ENCODE measurements around the gene ANTXR1.
"Not testable (repeated sequence)": the region's sequence is repeated elsewhere in the genome, so short reads cannot be mapped to it uniquely, and the experiment has no call there.

The ANTXR1 gene

DNA sequence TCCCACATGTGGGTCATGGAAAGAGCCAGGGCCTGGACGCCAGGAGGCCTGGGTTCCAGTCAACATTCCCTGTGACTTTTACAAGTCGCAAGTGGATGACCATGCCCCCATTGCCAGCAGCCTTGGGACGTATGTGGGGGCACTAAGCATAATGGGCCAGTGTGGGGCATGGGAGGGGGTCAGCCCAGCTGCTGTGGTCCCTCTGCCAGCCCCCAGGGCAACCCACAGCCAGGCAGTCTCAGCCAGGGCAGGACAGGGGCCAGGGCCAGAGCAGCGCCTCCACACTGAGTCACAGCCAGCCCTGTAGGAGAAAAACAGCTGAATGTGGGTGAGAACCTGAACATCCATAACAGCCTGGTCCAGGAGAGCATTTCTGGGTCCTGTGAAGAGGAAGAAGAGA is 200.8 kb downstream of the ANTXR1 start:
- DNase-seq = no peak

DNA sequence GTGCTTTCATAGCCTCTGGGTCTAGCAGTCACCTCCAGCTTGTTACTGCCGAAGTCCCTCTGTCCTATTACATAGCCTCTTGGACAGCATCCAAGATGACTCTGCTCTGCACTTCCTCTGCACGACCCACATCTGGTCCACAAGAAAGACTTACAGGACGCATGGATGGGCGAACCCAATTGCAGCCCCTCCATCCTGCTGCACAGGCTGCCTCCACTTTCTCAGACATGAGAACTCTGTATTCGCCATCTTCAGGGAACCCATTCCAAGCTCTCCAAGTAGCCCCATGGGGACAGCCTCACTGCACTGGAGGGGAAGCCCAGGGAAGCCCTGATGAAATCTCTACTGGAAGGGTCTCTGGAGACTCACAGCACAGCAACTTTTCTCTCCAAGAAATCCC is 201.9 kb downstream of the ANTXR1 start:
- DNase-seq = no peak

DNA sequence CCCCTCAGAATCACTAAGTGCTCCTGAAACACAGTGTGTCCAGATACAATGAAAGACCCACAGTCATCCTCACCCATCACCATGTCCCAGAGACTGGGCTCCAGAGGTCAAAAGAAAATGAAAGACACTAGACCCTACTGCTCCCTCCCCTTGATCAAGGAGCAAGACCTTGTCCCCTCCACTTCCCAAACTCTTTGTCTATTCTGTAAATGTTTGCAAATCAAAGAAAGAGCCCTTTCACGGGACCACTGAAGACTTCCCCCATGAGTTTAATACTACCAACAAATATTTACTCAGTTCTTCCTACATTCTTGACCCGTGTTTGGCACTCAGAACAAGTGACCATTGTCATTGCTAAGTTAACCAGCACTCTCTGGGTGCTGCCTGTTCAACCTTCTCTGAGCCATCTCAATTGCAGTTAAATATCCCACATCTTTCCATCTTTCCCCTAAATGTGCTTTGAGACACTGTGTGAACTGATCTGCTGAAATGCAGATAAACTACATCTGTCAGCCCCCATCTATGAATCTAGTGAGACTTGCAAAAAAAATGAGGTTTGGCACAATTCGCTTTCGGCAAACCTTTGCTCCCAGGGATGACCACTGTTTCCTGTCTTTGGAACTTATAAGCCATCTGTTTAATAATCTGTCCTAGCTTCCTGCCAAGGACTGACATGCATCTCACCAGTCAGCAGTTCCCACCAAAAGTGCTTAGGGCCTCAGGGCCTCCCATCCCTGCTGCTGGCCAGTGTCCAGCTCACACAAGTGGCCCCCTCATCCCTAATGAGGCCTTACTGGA is 203.8 kb downstream of the ANTXR1 start:
- DNase-seq = no peak

DNA sequence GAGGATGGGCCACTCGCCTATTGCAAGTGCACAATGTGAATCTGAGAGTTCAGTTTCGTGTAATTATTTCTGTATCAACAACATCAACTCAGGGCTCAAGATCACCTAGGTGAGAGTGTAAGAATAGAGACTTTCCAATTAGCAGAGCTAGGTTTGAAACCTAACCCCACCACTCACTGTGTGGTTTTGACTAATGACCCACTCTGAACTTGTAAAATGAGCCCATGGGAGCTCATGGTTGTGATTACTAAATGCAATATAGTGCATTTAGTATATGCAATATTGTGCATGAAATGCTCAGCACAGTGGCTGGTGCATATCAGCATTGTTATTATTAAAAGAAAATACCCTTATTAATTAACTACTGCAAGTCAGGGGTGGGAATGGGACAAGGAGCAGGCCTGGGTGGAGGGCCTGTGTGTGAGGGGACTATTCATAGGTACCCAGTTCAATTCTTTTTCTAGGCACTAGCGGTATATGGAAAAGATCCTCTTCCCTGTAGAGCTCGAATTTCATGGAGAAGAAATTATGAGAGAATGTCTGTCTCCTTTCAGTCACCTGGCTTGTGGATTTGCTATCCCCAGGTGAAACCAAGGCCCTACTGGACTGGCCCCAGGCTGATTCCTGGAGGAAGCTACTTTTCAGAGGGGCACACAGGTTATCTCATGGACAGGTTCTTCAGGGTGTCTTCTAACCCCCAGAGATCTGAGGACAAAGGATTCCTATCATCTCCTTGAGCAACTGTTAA is 204.5 kb downstream of the ANTXR1 start:
- no peak for DNase-seq

DNA sequence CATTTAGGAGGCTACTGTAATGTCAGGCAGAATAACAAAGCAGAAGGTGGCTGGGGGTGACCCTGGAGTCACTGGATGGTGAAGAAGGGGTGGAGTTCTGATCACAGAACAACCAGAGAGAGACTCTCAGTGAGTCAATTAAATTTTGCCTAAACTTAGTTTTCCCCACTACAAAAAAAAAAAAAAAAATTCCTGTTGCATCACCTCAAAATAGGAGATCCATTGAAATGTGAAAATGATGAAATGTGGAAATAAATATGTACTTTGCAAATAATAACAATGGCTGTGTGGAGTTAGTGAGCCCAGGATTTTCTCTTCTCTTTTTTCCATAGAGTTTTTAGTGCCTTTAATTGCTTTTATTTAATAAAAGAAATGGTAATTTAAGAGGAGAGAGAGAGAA is 208.5 kb downstream of the ANTXR1 start:
- no peak for DNase-seq

DNA sequence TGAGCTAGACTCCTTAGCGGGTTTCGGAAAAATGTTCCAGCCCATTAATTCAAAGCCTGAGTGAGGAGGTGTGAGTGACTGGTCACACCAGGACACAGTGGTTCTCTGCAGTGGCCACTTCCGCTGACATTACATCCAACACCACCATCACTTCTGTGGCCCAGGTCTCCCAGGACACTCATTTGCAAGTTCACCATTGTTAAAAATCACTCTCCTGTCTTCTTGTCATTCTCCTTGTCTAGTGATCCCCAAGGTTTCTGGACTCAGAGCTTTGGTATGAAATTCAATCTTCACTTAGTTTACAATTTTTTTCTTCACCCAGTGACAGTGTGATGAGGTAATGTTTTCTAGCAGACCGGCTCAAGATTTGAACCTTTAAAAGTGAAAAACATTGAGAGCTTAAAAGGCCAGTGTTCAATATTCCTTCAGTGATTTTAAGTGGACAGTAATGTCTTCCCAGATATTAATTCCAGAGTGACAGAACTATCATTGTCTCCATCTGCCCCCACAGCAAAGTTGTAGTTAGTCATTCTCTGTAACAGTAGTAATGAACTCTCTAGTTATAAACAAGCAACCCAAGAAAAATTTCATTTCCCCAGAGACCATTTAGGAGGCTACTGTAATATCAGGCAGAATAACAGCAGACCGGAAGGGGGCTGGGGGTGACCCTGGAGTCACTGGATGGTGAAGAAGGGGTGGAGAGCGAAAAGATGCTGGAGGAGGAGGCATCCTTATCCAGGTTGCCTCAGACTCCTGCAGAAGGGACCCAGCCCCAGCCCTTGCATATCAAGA is 209.2 kb downstream of the ANTXR1 start:
- DNase-seq = no peak

DNA sequence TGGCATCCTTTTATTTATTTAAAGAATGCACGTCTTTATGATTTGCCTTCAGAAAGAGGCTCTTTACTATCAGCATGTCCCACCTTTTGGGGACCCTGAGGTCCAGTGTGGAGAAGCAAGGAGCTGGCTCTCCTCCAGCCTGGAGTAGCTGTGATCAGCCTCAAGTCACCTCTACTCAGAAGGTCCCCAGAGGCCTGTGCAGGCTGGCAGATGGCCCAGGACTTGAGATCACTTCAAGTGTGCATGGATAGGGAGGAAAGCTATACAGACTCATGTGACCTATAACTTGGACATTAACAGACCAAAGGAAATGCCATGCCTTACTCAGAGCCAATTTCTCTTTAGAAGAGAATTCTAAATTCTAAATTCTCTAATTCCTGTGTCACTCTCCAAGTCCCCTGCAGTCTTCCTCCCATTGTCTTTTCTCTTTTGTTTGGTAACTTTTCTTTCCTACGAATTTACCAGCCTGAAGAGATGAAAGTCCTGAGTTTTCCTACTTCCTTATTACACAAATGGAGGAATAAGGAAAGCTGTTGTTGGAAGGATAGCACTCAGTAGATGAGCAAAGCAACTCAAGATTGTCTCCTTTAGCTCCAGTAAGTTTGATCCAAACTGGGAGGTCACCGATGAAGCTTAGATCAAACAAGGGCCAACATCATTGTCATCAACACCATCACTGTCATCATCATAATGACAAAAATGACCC is 210.1 kb downstream of the ANTXR1 start:
- no peak for DNase-seq

DNA sequence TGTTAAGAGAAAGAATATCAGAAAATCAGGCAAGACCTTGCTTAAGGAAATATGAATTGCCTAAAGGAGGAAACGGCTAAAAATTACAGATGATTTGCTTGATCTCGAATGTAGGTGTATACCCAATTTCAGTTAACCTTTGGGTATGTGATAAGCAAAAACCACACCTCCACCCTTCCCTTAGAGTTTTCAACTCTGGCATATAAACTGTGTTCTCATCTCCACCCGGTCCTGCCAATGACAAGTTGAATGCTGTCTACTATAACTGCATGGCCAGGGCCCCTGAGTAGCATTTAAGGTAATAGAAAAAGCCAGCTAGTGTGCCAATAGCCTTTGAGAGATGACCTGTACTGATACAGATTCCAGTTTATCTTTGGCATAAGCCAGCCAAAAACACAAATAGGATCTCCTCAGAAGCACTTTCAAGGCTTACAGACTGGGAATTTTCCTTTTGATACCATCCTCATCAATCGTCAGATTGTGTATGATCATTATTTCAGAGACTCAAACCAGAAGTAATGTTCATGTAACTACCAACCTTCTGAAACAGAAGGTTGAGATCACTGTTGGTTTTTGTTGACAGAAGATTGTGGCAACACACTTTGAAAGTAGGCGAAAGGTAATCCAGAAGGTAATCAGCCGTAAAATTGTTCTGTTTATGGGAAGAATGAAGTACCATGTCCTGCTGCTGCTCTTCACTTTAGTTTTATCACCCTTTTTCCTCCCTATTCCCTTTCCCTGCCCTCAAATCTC is 211.0 kb downstream of the ANTXR1 start:
- DNase-seq = no peak

DNA sequence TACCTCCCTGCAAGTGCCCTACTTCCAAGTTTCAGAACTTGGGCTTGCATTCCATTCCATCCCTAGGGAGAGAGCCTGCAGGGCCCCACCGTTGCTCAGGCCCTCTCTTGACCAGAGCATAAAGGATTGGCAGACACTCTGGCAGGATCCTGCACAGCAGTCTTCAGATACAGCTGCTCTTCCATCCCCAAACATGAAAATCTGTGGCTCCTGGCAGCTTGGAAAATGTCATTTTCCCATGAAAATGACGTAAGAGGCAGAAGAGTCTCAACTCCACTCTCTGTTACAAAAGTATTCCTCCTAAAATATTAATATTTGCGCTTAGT is 211.5 kb downstream of the ANTXR1 start:
- no peak for DNase-seq

DNA sequence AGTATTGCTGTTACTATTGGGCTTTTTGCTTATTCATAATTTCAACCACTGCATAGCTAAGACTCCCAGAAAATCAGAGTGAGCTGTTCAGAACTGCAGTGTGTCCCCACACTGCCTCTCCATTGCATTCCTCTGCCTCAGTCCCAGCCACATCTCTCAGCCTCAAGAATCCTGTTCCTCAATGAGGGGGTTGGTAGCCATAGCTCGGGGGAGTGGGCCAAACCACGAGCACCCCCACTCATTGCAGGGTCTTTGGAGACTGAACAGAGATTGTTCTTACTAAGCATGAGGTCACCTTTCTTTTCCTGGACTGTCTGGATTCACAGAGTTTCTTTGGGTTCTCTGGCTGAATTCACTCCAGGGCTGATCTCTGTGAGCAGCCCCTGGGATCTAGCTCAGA is 213.0 kb downstream of the ANTXR1 start:
- no peak for DNase-seq

DNA sequence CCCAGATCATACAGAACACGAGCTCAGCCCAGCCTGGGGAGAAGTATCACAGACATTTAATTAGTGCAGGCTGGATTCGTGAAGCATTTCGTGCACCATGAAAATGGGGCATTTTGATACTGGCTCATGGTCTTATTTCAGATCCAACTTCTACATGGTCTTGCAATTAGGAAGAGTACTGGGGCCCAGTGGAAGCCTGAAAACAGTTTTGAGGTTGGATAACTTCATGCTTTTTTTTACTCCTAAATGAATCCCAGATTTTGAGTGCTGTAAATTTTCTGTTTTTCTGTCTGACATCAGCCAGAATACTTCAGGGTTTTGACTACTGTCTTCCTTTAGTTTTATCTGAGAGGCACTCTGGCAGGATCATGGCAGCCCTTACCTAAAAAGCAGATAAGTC is 213.9 kb downstream of the ANTXR1 start:
- no peak for DNase-seq

DNA sequence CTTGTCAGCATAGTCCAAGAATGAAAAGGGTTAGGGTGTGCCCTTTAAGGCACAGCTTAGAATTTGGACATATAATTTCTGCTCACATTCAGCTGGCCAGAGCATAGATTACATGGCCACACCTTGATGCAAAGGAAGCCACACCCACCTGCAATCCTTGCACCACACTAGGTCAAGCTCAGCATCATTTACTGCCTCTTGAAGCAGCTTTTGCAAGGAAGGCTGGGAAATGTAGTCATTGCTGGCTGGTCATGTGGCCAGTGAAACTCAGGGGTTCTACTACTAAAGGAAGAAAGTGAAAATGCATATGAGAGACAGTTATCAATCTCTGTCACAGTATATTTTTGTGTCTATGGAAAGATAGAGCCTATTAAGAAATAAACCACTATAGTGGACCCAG is 214.7 kb downstream of the ANTXR1 start:
- no peak for DNase-seq

DNA sequence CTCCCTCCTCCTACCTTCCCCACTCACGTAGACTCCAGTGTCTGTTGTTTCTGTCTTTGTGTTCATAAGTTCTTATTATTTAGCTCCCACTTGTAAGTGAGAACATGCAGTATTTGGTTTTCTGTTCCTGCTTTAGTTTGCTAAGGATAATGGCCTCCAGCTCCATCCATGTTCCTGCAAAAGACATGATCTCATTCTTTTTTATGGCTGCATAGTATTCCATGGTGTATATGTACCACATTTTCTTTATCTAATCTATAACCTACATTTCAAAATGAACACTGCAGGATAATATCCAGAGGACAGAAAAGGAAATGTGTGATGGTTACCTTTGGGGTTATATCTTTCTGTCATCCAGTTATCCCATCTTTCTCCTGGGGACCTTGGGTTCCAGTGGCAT is 218.0 kb downstream of the ANTXR1 start:
- DNase-seq = not testable (repeated sequence)

DNA sequence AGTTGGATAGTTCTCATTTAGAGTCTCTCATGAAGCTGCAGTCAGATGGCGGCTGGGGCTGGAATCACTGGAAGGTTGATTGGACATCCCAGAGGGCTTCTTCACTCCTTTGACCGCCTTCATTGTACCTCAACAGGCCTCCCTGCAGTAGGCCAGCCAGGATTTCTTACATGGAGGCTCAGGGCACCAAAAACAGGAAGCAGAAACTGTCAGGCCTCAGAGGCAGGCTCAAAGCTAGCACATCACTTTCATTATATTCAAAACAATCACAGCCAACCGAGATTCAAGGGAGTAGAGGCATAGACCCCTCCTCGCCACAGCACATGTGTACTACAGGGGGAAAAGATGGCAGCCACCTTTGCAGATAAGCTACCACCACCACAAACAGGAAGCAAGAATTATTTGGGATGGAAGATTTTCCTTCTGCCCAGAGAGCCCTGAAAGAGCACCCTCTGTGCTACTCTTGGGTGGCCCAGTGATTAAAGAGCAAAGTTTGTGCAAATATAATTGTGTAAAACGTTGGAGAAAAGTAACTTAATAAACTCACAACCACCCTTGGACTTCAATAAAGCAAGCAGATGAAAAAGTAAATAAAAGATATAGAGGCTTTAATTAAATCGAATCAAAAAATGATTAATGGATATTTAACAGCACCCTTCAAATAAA is 218.8 kb downstream of the ANTXR1 start:
- no peak for DNase-seq

DNA sequence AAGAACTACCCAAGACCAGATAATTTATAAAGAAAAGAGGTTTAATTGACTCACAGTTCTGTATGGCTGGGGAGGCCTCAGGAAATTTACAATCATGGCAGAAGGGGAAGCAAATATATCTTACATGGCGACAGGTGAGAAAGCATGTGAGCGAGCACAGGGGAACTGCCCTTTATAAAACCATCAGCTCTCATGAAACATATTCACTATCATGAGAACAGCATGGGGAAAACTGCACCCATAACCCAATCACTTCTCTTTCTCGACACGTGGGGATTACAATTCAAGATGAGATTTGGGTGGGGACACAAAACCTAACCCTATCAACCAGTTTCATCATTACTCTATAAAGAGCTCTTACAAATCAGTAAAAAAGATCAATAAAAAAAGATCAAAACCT is 222.9 kb downstream of the ANTXR1 start:
- DNase-seq = not testable (repeated sequence)

DNA sequence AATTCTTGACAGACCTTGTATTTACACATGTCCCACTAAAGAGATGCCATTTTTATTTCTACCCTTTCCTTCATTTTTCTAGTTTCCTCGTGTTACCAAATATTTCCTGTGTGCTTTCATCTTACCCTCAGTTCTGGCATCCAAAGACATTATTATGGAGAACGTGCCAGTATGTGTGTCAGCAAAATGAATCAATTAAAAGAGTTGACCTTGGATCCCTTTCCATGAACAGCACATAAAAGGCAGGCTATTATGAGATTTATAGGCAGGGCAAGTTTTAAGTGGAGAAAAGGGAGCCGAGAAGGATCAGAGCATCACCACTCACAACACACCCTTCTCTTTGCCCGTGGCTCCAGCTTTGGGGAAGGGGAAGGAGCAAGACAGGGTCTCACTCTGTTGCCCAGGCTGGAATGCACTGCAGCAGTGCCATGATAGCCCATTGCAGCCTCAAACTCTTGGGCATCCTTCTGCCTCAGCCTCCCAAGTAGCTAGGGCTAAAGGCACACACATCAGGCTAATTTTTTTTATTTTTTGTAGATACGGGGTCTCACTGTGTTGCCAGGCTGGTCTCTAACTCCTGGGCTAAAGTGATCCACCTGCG is 224.2 kb downstream of the ANTXR1 start:
- no peak for DNase-seq

DNA sequence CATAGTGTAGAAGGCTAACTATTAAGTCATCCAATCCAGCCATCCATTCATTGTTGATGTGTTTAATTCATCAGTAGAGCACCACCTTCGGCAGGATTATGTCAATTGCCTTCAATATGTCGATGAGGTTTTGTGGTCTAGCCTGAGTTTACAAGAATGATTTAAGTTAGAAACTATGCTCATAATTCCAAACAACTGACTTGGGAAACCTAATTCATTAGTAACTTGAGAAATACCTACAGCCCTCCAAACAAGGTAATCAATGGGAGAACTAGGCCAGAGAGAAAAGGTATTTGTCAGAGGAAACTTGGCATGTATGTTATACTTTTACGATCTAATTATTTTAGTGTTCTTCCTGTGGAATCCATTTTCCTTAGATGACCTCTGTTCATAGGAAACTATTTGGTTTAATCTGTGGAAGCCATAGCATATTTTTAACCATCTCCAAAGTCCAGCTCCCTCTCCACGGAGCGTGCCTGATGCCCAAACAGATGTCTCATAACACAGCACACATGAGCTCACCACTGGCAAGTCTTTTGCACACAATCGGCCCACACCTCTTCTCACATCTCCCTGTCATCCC is 225.6 kb downstream of the ANTXR1 start:
- DNase-seq = no peak

DNA sequence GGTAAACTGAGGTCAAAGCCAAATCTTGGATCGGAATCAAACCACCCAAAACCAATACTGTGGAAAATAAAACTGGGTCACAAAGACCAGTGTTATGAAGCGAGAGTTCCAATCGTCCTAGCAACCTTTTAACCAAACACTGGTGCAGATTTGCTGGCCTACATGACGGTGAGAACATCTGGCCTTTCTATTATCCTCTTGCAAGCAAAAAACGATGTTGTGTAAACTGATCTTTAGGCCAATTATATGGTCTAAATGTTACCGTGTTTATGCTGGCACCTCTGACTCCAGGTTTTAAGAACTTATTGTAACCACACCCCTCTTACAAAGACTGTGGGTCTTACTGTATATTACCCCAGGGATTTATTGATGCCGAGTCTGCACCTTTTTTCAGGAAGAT is 228.1 kb downstream of the ANTXR1 start:
- no peak for DNase-seq

DNA sequence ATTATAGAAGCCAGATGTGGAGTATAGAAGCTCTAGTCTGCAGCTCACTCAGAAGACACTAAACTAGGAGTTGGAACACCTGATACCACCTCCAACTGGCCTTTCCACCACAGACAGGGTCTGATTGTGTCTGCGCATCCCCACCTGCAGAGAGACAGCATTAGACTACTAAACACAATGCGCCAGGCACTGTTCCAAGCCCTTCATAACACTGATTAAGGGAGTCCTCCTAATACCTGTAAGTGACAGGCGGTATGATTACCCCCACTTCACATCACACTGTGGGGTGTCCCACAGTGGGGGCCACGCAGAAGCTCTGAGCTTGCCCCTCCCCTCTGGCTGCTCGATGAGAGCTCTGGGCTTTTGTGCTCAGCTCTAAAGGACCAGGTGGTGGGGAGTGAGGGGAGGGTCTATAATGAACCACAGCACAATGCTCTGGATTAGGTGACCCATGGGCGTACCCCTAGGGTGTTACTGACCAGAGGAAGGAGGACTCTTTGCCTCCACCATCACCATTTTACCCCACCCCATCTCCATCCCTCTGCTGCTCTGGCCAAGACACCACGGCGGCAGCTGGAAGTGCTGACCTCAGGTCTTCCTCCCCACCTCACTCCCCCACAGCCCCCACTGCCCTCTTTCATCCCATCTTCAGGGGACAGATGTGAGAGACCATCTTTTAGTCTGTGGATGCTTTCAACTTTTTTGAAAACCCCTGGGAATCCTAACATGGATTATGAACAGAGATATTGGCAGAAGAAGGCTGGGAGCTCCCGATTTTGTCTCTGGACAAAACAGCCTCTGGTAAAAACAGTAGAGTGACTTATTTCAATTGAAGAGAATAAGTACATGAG is 228.9 kb downstream of the ANTXR1 start:
- no peak for DNase-seq

DNA sequence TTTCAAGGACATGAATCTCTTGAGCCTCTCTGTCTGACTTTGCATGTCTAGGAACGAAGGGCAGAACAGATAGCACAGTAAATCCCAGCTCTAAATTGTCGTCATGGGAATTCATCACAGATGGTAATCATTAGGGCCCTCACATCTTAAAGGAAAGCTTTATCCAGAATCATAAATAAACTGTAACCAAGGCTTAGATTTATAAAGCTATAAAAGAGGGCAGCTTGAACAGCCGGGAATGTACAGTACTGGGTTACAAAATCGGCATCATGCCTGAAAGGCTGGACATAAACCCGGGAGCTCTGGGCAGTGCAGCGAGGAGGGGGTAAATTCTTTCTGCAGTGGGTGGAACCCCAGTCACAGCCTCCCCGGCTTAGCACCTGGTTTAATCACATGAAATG is 229.7 kb downstream of the ANTXR1 start:
- no peak for DNase-seq
